Activated CD8-positive, alpha-beta memory T cell treated with anti-CD3 and anti-CD28 coated beads, Interleukin-2, amount 10 ng/mL, durations not matched to agents 7 days and 5 days (primary cell): ENCODE measurements around the gene SNX3. TPM values are rescaled to one million over a fixed set of nuclear protein-coding genes. Genes with fewer than 3 reads are reported as not detected.

Experiments used
- ATAC-seq: fragments of 150-1000 bp; cut with Tn5 transposase; one replicate; pipeline ENCODE4 v1.10.0; 2021; ENCODE audit warnings: moderate library complexity
- CTCF ChIA-PET: fragments of 350-600 bp; sonication (Branson Sonifier 250); formaldehyde crosslinking; loops from one replicate; lab custom pipeline; 2021; ENCODE audit warnings: antibody characterized with exemption; lab: Charles Lee
- DNase-seq: peaks from one replicate; pipeline ENCODE4 v3.0.0-alpha.2; 2020
- H3K27ac Mint-ChIP-seq: one replicate; pipeline ENCODE4 v1.8.0; 2021; ENCODE audit warnings: mild to moderate bottlenecking, mixed read lengths
- H3K27me3 Mint-ChIP-seq: one replicate; pipeline ENCODE4 v1.8.0; 2021; ENCODE audit warnings: mixed read lengths
- H3K36me3 Mint-ChIP-seq: one replicate; pipeline ENCODE4 v1.8.0; 2021; ENCODE audit warnings: mild to moderate bottlenecking, mixed read lengths
- H3K4me1 Mint-ChIP-seq: one replicate; pipeline ENCODE4 v1.8.0; 2021; ENCODE audit warnings: mixed read lengths
- H3K4me3 Mint-ChIP-seq: one replicate; pipeline ENCODE4 v1.8.0; 2021; ENCODE audit warnings: mild to moderate bottlenecking, moderate library complexity, mixed read lengths
- H3K9me3 Mint-ChIP-seq: one replicate; pipeline ENCODE4 v1.8.0; 2022; ENCODE audit warnings: low read depth, mixed read lengths
- total RNA-seq, 2 experiments: library from RNA; stranded (reverse); gene quantifications; one replicate each; pipeline ENCODE4 v1.2.3, GENCODE V29; 2021

Gene SNX3
- total RNA-seq, 2 experiments from 2014 or later: 67.9 to 68.8 TPM

DNA sequence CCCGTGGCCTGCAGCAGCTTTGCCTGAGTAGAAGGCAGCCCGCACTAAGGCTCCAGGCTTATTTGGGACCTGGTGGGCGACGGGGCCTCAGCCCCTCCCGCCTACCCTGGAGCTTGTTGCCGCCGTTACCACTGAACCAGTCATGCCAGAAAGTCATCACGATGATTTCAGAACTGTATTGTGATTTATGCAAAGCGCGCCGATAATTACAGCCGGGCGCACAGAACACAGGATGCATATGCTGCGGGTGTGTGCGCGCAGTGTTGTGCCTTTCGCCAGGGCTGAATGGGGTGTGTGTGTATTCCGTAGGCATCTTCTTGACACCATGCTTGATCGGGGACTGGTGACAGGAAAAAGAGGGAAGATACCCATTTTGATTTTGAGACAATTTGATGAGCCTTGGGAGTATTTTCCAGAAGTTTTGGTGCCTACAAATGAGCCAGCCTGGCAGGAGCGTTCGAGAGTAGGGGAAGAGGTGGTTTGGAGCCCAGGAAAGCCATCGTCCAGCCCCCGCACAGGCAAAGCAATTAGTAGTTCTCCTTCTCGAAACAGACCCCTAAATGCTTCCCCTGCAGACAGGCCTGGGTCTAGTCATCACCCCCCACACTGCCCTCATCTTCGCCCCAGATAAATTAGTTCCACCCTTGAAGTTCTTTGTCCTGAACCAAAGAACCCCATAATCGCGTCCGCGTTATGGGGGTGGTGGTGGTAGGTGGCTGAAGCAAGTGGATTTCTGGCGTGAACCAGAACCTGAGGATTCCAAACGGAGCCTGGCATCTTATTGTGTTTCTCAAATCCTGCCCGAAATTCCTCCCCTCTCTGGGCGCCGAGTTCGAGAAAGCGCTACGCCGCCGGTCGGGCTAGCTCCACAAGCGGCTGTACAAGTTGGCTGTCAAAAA lies 96.9 kb downstream of the SNX3 start:
- CTCF ChIA-PET: interaction anchor here (1.3 kb wide), 1 partner anchor 49 kb away, joined by 4 read pairs; no protein-coding TSS in a partner anchor
- ATAC-seq: no peak
- H3K36me3 Mint-ChIP-seq: peaks cover 5% of the 10 kb centered on the region

DNA sequence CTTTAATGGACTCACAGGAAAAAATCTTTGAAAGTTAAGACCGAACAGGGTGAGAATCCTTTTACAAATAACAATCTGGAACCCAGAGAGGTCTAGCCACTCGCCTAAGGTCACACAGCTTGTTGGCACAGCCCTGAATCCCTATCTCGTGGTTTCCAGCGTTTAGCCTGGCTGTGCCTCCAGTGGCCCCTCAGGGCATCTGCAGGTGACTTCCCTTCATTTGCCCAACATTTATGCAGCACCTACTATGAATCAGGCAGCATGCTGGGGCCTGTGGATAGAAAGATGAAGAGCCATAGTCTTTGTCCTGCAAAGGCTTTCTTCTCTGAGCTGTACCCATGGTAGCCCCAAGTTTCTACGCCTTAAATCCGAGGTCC lies 97.6 kb downstream of the SNX3 start:
- H3K27ac Mint-ChIP-seq: peak overlapping the region; percentile 7

More for the DNA sequence above, 96.9 kb downstream of the SNX3 start:
- no peak for DNase-seq
- no peaks in the 10 kb centered on the region for H3K9me3 Mint-ChIP-seq
- H3K27me3 Mint-ChIP-seq: peaks cover 98% of the 10 kb centered on the region
- H3K4me1 Mint-ChIP-seq: peaks cover 19% of the 10 kb centered on the region
- no peak overlapping the region for H3K4me3 Mint-ChIP-seq
- peak overlapping the region; percentile 7 for H3K27ac Mint-ChIP-seq

DNA sequence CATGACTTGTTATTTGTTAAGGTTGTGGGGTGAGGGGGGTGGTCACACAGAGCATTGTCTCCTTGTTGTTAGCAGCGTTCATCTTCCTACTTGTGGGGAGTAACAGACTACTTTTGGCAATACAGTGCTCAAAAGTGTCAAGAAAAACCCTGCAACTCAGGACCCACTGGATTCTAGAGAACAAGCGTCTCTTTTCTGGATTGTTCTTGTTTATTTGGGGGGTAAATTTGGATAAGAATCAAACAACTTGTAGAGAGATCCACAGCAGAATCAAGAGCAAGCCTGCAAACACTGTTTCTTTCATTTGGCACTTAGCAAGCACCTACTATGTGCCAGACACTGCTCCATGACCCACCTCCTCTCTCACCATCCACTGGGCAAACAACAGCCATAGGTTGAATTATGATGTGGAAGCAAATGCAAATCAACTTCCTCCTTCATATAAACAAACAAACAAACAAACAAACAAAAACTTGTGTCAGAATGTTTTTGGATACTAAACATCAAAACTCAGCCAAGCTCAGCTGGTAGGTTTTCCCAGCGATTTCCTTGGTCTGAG lies 99.0 kb downstream of the SNX3 start:
- ATAC-seq (no peak), DNase-seq (no peak)
- CTCF ChIA-PET: no interaction called here
- H3K27ac Mint-ChIP-seq: no peak overlapping the region
- no peak overlapping the region for H3K4me3 Mint-ChIP-seq
- H3K4me1 Mint-ChIP-seq: peaks cover 17% of the 10 kb centered on the region
- H3K9me3 Mint-ChIP-seq: no peaks in the 10 kb centered on the region
- peaks cover 5% of the 10 kb centered on the region for H3K36me3 Mint-ChIP-seq
- H3K27me3 Mint-ChIP-seq: peaks cover 94% of the 10 kb centered on the region

More for the DNA sequence above, 97.6 kb downstream of the SNX3 start:
- Mint-ChIP-seq H3K4me1 (peaks cover 20% of the 10 kb centered on the region), H3K36me3 (peaks cover 5% of the 10 kb centered on the region), H3K27me3 (peaks cover 98% of the 10 kb centered on the region), H3K4me3 (no peak overlapping the region), H3K9me3 (no peaks in the 10 kb centered on the region)
- DNase-seq (no peak), ATAC-seq (no peak)
- CTCF ChIA-PET: interaction anchor here (0.7 to 1.3 kb wide), 2 partner anchors 48 to 54 kb away, joined by 3 to 4 read pairs; no protein-coding TSS in a partner anchor

Other genes starting within 250 kb of the SNX3 start
- 10 to 100 TPM; 22.2 to 30.5 TPM for gene OSTM1, start 186.3 kb downstream of the SNX3 start, total RNA-seq
- not detected for gene NR2E1, start 95.0 kb downstream of the SNX3 start, total RNA-seq
- gene AFG1L, start 34.0 kb upstream of the SNX3 start, total RNA-seq: 1 to 10 TPM; 3.9 to 8.9 TPM